H9 (cell line): ENCODE results near the gene ATG9B. TPM values are rescaled to one million over a fixed set of nuclear protein-coding genes. Genes with fewer than 3 reads are reported as not detected.

Experiments
- DNase-seq: peaks from one replicate; pipeline ENCODE4 v3.0.0-alpha.2; 2017
- H2AFZ ChIP-seq: one replicate; pipeline ENCODE4 v1.6.1; 2013; ENCODE audit warnings: mild to moderate bottlenecking, low read length, control low read depth, moderate library complexity
- H2AK5ac ChIP-seq: 2 replicates; pipeline ENCODE4 v1.6.1; 2013; ENCODE audit warnings: low read length, control low read depth, mixed read lengths; ENCODE audit not compliant: insufficient read length
- H2BK120ac ChIP-seq: one replicate; pipeline ENCODE4 v1.6.1; 2013; ENCODE audit warnings: low read depth, mild to moderate bottlenecking, low read length, control low read depth, inconsistent platforms; ENCODE audit not compliant: poor library complexity, severe bottlenecking
- H2BK12ac ChIP-seq: 2 replicates; pipeline ENCODE4 v1.6.1; 2013; ENCODE audit warnings: low read length, control low read depth, mixed read lengths, low read depth; ENCODE audit not compliant: insufficient read length
- H2BK15ac ChIP-seq: 2 replicates; pipeline ENCODE4 v1.6.1; 2013; ENCODE audit warnings: low read depth, low read length, control low read depth
- H2BK20ac ChIP-seq: one replicate; pipeline ENCODE4 v1.6.1; 2013; ENCODE audit warnings: low read depth, mild to moderate bottlenecking, low read length, control low read depth, inconsistent platforms; ENCODE audit not compliant: poor library complexity, severe bottlenecking
- H2BK5ac ChIP-seq: 2 replicates; pipeline ENCODE4 v1.6.1; 2013; ENCODE audit warnings: low read length, control low read depth, mixed read lengths; ENCODE audit not compliant: insufficient read length
- H3K14ac ChIP-seq: 2 replicates; pipeline ENCODE4 v1.6.1; 2013; ENCODE audit warnings: low read length, control low read depth; ENCODE audit not compliant: insufficient read depth
- H3K18ac ChIP-seq: 2 replicates; pipeline ENCODE4 v1.6.1; 2013; ENCODE audit warnings: low read depth, mild to moderate bottlenecking, mixed read lengths, low read length, control low read depth; ENCODE audit not compliant: insufficient read length
- H3K23ac ChIP-seq: 2 replicates; pipeline ENCODE4 v1.6.1; 2013; ENCODE audit warnings: low read length, control low read depth, mixed read lengths, low read depth; ENCODE audit not compliant: insufficient read length
- H3K23me2 ChIP-seq: 2 replicates; pipeline ENCODE4 v1.6.1; 2013; ENCODE audit warnings: low read depth, mild to moderate bottlenecking, mixed read lengths, low read length, control low read depth; ENCODE audit not compliant: insufficient read length, poor library complexity, severe bottlenecking
- H3K27ac ChIP-seq: 2 replicates; pipeline ENCODE4 v1.5.1; 2013; ENCODE audit warnings: low read length, control low read depth, mixed read lengths, low read depth; ENCODE audit not compliant: insufficient read length
- H3K27me3 ChIP-seq: 2 replicates; pipeline ENCODE4 v1.6.1; 2013; ENCODE audit warnings: low read length, control low read depth, inconsistent platforms; ENCODE audit not compliant: insufficient read depth
- H3K4ac ChIP-seq: 2 replicates; pipeline ENCODE4 v1.6.1; 2013; ENCODE audit warnings: low read depth, mild to moderate bottlenecking, control low read depth, inconsistent platforms, low read length, moderate library complexity
- H3K4me1 ChIP-seq: 2 replicates; pipeline ENCODE4 v1.6.1; 2013; ENCODE audit warnings: low read length, control low read depth, inconsistent platforms; ENCODE audit not compliant: insufficient read depth
- H3K4me2 ChIP-seq: 2 replicates; pipeline ENCODE4 v1.6.1; 2013; ENCODE audit warnings: low read length, control low read depth, mixed read lengths; ENCODE audit not compliant: insufficient read length, insufficient read depth
- H3K56ac ChIP-seq: 2 replicates; pipeline ENCODE4 v1.6.1; 2013; ENCODE audit warnings: low read depth, mild to moderate bottlenecking, mixed read lengths, low read length, control low read depth; ENCODE audit not compliant: insufficient read length
- H3K79me1 ChIP-seq: 2 replicates; pipeline ENCODE4 v1.6.1; 2013; ENCODE audit warnings: low read depth, mild to moderate bottlenecking, moderate library complexity, low read length, control low read depth, inconsistent platforms; ENCODE audit not compliant: insufficient read depth, poor library complexity, severe bottlenecking
- H3K79me2 ChIP-seq: 2 replicates; pipeline ENCODE4 v1.6.1; 2013; ENCODE audit warnings: low read length, control low read depth, inconsistent platforms; ENCODE audit not compliant: insufficient read depth
- H3K9ac ChIP-seq: 2 replicates; pipeline ENCODE4 v1.6.1; 2013; ENCODE audit warnings: low read length, control low read depth, mixed read lengths; ENCODE audit not compliant: insufficient read length; ENCODE audit errors: extremely low read depth
- H3K9me3 ChIP-seq: one replicate; pipeline ENCODE4 v1.6.1; 2013; ENCODE audit warnings: low read depth, low read length, inconsistent platforms; ENCODE audit not compliant: control insufficient read depth
- H3T11ph ChIP-seq: one replicate; pipeline ENCODE4 v1.6.1; 2013; ENCODE audit warnings: mild to moderate bottlenecking, low read length, control low read depth, inconsistent platforms
- H4K20me1 ChIP-seq: one replicate; pipeline ENCODE4 v1.6.1; 2013; ENCODE audit not compliant: control insufficient read depth, insufficient read length, insufficient read depth
- H4K5ac ChIP-seq: 2 replicates; pipeline ENCODE4 v1.6.1; 2013; ENCODE audit warnings: low read depth, mild to moderate bottlenecking, mixed read lengths, low read length, control low read depth; ENCODE audit not compliant: insufficient read length
- H4K8ac ChIP-seq: replicated peaks from 2 replicates; pipeline ENCODE4 v1.6.1; 2013; ENCODE audit warnings: low read length, control low read depth, mixed read lengths, low read depth; ENCODE audit not compliant: insufficient read length
- H4K91ac ChIP-seq: 2 replicates; pipeline ENCODE4 v1.6.1; 2013; ENCODE audit warnings: low read depth, mild to moderate bottlenecking, moderate library complexity, mixed read lengths, low read length, control low read depth; ENCODE audit not compliant: insufficient read length
- H3K27ac Mint-ChIP-seq, 3 experiments: 2 replicates in 2 of 3; 3 replicates in 1 of 3; pipeline ENCODE4 v1.8.0; 2020 to 2021; ENCODE audit warnings: mixed read lengths in 3 of 3, mild to moderate bottlenecking in 1 of 3, moderate library complexity in 1 of 3
- H3K27me3 Mint-ChIP-seq: 2 replicates; pipeline ENCODE4 v1.8.0; 2021; ENCODE audit warnings: low read depth, mild to moderate bottlenecking, moderate library complexity, mixed read lengths
- H3K36me3 Mint-ChIP-seq, 3 experiments: 2 replicates in 2 of 3; 3 replicates in 1 of 3; pipeline ENCODE4 v1.8.0; 2020 to 2021; ENCODE audit warnings: low read depth in 3 of 3, mixed read lengths in 3 of 3; ENCODE audit not compliant: insufficient read depth in 1 of 3
- H3K4me1 Mint-ChIP-seq, 2 experiments: 2 replicates each; pipeline ENCODE4 v1.8.0; 2020; ENCODE audit warnings: mixed read lengths in 2 of 2
- H3K4me3 Mint-ChIP-seq, 2 experiments: 2 replicates in 1 of 2; 3 replicates in 1 of 2; pipeline ENCODE4 v1.8.0; 2020 to 2021; ENCODE audit warnings: mild to moderate bottlenecking in 2 of 2, mixed read lengths in 2 of 2, moderate library complexity in 1 of 2
- H3K9me3 Mint-ChIP-seq, 2 experiments: 2 replicates in 1 of 2; 3 replicates in 1 of 2; pipeline ENCODE4 v1.8.0; 2020; ENCODE audit warnings: mild to moderate bottlenecking in 2 of 2, mixed read lengths in 2 of 2, moderate library complexity in 1 of 2
- CTCF ChIP-seq: fragments of 200-600 bp; sonication (generic); conservative IDR thresholded peaks from 3 replicates; pipeline ENCODE4 v1.8.0; 2021; ENCODE audit warnings: antibody characterized with exemption, mild to moderate bottlenecking
- WGBS: extraction: QIAGEN DNeasy Blood & Tissue Kit; methylation state at CpG from one replicate; pipeline ENCODE4 v1.1.7; 2013; ENCODE audit warnings: missing lambda C conversion rate, low lambda C conversion rate, mixed read lengths; ENCODE audit not compliant: insufficient read length; ENCODE audit errors: extremely low coverage; 5-methylcytosine and 5-hydroxymethylcytosine counted together
- total RNA-seq: library from RNA; stranded (reverse); gene quantifications from 2 replicates; pipeline ENCODE4 v1.2.1, GENCODE V29; 2021

ATG9B gene
- total RNA-seq, 1 experiment from 2014 or later = 1.5 TPM

- Histone ChIP-seq H3K27ac (no peak overlapping the region), H4K91ac (no peak overlapping the region), H2BK15ac (no peak overlapping the region), H2BK20ac (no peak overlapping the region), H3K18ac (no peak overlapping the region), H3K56ac (no peak overlapping the region), H3T11ph (no peak overlapping the region), H4K5ac (no peak overlapping the region), H3K23ac (no peak overlapping the region), H4K20me1 (no peaks in the 10 kb centered on the region), H2BK120ac (no peak overlapping the region), H3K79me1 (no peaks in the 10 kb centered on the region), H3K4me2 (no peak overlapping the region), H3K79me2 (no peaks in the 10 kb centered on the region), H3K23me2 (peaks cover 4% of the 10 kb centered on the region), H3K4ac (no peak overlapping the region), H3K9ac (no peak overlapping the region), H3K9me3 (no peaks in the 10 kb centered on the region), H3K4me1 (no peaks in the 10 kb centered on the region; the same call in 1 of the 2 replicates), H2AFZ (no peak overlapping the region), H2BK12ac (no peak overlapping the region), H3K14ac (no peak overlapping the region), H2BK5ac (no peak overlapping the region), H4K8ac (no peak overlapping the region), H3K27me3 (no peaks in the 10 kb centered on the region), H2AK5ac (no peak overlapping the region)
- H3K9me3 Mint-ChIP-seq = no peaks in the 10 kb centered on the region
- no CpG with 5 or more reads among the region's 16 CpGs for WGBS
- H3K4me3 Mint-ChIP-seq = no peak overlapping the region
- peaks cover 0 to 2% (median 0%) of the 10 kb centered on the region in 3 experiments; a peak in 1 of 7 replicates for H3K36me3 Mint-ChIP-seq
- H3K27me3 Mint-ChIP-seq = peaks cover 1% of the 10 kb centered on the region
- H3K4me1 Mint-ChIP-seq = peaks cover 0 to 7% of the 10 kb centered on the region in 2 experiments; a peak in 1 of 4 replicates
- no peak for TF ChIP-seq CTCF
- DNase-seq = no peak
- no peak overlapping the region; a peak in 1 of 7 replicates for H3K27ac Mint-ChIP-seq
Observed at GRCh38 chr7:151001546-151001945, 22.7 kb downstream of the ATG9B start.
